ENCODE data around the gene MINDY4B.
"Not testable (repeated sequence)": the region's sequence is repeated elsewhere in the genome, so short reads cannot be mapped to it uniquely, and the experiment has no call there.

MINDY4B gene

DNA sequence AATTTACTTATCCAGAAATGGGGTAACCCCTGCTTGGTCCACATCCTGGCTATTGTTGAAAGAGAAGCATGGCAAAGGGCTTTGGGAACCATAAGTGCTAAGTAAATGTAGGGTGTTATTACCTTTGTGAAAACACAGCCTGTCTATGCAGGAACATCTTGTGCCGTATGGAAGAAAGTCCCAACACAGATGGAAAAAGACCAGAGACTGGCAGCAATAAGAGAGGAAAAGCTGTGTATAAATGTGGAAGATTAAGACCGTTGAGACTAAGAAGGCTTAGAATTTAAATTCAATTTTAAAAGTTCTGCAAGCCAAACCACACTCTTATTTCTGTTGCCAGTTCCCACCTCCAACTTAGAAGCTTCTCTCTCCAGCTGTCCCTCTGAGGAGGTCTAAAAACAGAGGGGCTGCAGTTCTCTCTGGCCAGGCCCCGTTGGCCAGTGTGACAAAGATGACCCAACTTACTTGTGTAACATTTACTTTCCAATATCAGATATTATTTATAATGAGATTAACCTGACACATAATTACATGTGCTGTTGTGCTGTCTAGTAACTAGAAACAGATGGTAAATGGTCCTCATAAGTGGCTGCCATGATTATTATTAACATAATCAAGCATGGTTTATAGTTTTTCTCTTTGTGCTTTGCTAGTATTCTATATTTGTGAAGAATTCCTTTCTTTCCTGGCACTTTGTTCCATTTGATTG, 7.0 kb downstream of the MINDY4B start:
- no peak for DNase-seq

DNA sequence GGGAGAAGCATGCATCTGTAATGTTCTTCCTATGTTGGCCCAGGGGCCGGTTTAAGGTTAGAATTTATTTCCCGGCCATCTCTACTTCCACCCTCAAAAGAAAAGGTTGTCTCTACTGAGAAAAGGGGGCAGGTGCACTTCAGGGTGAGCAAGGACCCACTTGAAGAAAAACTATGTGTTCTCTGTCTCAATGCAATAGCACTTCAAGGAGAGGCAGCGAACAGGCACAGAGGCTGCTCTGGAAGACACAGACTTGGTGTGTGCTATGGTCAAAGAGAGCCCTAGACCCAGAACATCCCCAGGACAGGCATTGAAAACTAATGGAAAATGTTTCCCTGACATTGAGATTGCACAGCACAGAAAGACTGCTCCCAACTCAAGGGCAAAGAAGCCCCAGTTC, 7.6 kb downstream of the MINDY4B start:
- DNase-seq = no peak

DNA sequence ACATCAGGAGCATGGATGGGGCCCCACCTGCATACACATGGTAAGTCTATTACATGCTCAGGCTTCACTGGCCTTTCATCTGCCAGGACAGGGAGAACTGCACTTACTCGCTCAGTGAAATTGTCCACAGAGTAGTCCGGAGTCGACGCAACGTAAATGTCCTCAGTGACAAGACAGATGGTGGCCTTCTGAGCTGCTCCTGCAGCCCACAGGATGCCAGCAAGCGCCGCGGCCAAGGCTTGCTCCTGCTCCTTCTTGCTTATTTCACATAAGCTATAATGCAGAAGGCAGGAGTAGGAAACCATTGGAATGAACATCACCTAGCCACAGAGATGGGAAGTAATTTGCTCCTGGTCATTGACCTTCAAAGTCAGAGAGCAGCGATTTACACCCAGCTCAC, 14.4 kb downstream of the MINDY4B start:
- DNase-seq = no peak

DNA sequence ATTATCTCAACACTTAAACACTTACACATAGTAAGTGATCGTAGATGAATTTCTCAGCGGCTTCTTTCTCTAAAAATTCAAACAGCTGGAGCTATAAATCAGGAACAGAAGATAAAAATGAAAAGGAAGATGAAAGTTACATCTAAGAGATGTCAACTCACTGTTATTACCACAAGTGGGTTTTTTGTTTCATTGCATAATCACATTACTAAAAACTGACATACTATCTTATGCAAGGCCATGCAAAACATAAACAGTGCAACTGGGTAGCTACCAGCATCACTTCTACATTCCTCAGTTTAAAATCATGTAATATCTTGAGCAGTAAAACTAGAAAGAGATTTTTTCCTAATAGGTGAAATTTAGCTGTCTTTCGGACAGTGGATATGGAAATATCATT, 14.9 kb downstream of the MINDY4B start:
- DNase-seq = no peak

DNA sequence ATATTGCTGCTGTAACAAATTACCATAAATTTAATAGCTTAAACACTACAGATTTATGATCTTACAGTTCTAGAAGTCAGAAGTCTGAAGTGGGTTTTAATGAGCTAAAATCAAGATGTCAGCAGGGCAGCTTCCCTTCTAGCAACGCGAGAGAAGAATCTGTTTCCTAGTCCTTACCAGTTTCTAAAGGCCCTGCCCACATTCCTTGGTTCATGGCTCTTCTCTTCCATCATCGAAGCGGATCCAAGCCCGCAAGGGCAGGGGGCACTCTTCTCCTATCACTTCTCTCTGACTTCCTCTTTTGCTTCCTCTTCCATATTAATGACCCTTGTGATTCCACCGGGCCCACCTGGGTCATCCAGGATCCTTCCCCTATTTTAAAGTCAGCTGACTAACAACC, 16.1 kb downstream of the MINDY4B start:
- no peak for DNase-seq

DNA sequence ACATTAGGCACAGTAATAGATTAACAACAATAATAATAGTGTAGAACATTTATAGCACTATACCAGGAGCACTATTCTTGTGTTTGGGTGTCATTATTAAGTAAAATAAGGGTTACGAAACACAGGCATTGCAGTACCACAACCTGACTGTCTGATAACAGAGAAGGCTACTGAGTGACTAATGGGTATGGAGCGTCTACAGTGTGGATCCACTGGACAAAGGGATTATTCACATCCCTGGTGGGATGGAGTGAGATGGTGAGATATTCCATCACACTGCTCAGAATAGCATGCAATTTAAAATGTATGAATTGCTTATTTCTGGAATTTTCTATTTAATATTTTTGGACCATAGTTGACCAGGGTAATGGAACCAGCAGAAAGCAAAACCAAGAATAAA, 18.2 kb downstream of the MINDY4B start:
- no peak for DNase-seq

DNA sequence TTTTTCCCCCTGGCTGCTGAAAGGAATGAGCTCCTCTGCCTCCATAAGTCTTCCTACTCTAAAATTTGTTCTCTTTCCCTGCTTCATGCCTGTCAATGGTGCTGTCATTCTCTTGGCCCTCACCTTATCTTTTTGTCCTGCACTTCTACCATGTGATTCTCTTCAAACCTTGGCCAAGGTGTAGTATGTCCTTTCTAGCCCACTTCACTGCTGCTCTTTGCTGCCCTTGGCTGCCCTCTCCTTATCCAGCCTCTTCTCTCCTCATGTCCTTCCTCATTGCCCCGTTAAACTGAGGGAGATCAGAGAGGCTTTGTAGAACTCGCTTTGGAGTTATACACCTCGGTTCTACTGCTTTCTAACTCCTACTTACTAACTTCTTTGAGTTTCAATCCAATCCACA, 19.7 kb downstream of the MINDY4B start:
- DNase-seq = no peak

DNA sequence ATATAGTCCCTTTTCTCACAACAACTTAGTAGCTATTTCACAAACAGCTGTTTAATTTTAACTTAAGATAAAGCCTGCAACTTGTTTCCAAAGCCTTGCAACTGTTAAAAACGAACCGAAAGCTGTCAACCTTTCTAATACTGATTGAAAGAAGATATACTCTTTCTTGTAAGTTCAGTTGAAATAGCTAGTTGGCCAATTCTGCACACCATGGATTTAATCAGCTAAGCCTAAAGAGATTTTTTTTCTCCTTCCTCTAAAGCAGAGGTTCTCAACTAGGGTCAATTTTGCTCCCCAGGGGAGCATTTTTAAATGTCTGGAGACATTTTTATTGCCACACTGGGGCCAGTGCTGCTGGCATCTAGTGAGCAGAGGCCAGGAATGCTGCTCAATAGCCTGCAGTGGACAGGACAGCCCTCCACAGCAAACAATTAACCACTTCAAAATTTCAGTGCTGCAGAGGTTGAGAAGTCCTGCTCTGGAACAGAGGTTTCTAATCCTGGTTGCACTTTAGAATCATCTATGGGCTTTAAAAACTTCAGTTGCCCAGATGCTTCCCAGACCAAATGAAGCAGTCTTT, 26.2 kb downstream of the MINDY4B start:
- no peak for DNase-seq

DNA sequence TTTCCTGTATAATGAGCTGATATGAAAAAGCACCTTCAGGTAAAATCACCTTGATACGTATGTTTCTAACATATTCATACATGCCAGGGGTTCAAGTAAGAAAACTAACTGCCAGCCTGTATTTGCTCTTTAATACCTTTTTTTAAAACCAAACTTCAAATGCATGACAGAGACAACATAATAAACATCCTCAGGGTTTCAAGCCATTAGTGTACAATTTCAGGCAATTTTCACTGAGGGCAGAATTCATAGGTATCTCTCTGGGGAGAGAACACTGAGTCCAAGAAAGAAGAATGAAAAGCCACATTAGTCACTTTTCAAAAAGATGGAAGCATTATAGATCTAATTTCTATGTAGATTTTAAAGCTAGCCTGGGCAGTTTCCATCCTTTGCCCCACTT, 26.9 kb downstream of the MINDY4B start:
- no peak for DNase-seq

DNA sequence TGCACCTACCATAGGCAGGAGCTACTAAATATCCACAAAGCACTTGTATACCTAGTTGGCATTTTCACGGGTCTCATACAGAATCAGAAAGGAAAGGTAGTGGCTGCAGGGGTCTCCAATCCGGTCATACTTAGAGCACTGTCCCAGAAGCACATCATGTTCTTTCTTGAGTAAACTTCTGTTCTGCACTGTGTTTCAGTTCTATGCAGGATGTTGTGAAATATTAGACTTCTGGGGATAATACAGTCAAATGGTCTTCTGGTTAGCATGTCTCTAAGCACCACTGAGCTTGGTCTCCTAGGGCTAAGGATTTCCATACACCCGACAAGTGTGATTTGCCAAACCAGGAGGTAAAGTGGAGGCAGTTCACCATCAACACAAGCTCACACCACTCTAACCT, 27.9 kb downstream of the MINDY4B start:
- no peak for DNase-seq

DNA sequence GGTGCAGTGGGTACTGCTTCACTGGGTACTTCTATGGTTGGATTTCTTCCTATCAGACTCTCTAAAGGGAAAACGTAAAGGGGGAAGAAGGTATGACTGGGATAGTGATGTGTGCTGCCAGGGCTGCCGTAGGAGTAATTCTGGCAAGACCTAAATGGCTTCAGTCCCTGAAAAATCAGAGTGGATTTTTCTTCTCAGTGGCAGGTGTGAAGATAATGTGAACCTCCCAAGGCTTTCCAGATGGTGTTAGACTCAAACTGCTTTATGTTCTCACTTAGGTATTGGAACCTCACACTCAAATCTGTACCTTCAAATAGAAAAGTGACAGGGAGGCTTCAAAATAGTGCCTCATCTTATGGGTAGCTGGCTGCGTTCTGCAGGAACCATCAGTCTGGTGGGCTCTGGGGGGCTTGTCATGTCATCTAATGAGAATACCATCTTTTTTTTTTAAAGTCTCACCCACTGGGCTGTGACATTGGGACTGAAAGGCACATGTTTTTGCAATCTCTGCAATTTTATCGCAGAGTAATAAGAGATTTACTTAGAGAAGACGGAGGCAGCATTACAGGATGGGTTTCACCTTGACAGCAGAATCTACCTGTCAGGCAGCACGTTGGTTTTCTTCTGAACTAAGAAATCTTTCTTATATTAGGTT, 28.5 kb downstream of the MINDY4B start:
- DNase-seq = no peak

DNA sequence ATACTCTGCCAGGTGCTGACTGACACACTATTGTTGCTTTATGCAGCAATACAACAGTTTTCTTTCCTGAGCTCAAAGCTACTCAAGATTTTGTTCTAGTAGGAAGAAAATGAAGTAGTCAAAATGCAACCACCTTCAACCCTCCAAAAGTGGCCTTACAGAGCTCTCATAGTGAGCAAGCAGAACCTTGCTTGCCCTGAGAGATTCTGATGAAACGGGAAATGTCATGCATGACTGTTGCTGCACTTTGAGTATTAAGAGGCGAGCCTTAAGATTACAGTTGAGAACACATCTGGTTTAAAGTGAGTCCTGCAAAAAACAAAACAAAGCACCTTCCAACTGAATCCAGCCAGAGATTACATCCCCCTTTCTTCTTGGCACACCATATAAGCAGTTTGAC, 29.7 kb downstream of the MINDY4B start:
- DNase-seq = no peak

DNA sequence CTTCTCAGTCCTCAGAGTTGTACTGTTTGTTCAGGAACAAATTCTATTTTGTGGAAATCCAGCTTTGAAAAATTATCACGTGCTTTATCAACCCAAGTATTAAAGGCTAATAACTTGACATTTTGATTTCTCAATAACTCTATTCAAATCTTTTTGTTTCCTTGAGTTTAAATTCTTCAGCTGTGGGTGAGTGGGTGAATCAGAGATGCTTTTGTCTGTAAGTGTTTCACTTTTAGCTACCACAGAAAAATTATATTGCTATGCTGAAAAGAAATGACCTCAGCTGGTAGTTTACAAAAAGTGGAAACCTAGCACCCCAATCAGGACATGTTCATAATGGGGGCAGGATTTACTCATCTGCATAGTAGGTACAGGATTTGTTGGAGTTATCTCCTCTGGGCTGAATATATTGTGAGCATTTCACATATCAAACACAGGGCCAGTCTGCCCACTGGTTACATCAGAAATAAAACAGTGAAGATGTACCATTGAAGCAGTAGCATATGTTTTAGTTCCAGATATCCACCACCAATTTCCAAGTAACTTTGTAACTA, 30.5 kb downstream of the MINDY4B start:
- DNase-seq = no peak

DNA sequence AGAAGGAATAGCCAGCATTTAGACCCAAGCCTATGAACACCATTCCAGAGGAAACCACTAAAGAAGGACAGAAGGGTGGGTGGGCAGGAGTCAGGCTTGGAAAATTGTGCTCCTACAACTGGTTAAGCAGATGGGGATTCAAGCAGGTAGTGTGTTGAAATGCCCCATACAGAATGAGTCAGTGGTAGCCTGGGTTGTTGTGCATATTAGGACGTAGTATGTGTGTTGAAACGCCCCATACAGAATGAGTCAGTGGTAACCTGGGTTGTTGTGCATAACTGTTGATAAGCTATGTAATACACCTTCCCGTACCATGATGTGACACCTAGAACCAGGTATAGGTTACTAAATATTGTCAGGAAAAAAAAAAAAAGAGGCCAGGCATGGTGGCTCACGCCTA, 34.0 kb downstream of the MINDY4B start:
- DNase-seq = no peak

DNA sequence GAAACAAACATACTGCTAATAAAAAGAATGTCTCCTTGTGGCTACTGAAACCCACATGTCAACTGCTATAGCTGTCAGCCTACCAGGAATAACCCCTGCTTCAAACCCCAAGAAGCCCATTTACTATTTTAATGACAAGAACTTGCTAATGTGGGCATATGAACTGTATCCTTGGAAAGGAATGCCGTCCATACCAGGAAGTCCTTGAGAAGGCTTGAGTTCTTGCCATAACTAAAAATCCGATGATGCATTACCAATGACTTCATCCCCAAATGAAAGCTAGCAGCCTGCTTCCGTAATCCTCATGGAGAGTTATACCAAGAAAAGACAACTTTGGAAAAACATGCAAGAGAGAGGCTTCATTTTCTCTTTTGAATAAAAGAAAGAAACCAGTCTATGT, 34.8 kb downstream of the MINDY4B start:
- no peak for DNase-seq

DNA sequence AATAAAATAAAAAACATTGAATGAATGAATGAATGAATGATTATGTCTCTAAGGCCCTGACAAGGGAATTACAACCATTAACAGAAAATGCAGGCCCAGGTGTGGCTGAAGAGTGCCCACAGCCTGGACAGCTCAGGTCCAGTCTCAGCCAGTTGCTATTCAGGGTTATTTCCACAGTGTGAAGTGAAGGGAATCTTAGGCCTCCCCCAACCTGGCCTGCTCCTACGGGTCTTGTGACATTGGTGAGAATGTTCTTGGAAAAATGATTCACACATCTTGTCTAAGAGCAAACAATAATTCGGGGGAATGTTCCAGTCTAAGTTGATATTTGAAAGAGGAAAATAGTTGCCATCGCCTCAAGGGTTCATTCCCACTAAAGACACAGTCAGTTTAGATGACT, 37.0 kb downstream of the MINDY4B start:
- DNase-seq = no peak

DNA sequence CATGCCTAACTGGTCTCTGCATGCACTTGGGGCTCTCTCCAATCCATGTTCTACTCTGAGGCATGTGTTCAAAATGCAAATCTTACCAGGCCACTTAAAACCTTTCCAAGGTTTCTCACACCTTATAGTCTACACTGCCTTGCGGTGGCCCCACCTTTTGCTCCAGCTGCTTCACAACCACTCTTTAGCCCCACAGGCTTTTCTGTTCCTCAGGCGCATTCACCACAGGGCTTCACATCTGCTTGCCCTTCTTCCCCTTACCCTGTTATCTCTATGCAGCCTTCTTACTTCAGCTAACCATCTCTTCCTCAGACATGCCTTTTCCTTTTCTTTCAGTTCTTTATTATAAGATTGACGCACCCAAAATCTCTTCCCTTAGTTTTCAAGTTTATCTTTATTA, 37.8 kb downstream of the MINDY4B start:
- no peak for DNase-seq

DNA sequence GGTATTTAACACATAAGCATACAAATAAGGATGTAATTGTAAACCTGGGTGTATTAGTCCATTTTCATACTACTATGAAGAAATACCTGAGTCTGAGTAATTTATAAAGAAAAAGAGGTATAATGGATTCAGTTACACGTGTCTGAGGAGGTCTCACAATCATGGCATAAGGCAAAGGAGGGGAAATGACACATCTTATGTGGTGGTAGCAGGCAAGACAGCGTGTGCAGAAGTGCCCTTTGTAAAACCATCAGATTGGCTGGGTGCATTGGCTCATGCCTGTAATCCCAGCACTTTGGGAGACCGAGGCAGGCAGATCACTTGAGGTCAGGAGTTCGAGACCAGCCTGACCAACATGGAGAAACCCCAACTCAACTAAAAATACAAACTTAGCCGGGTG, 41.3 kb downstream of the MINDY4B start:
- DNase-seq = not testable (repeated sequence)

DNA sequence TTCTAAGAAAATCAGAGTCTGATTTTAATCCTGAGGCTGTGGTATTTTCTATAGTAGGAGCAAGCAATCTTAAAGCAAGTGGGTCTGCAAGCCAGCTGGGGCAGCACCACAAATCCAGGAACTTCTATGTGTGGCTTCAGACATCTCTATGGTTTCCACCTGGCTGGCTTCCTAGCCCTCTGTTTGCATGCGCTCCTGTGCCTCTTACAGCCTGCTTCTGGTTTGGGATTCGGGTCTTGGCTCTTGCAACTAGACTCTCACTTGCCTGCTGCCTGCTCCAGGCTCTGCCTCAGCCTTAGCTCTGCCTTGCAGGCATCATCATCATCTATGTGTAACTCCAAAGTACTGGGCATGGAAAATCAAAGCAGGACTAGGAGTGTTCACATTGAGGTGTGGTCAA, 43.4 kb downstream of the MINDY4B start:
- no peak for DNase-seq

DNA sequence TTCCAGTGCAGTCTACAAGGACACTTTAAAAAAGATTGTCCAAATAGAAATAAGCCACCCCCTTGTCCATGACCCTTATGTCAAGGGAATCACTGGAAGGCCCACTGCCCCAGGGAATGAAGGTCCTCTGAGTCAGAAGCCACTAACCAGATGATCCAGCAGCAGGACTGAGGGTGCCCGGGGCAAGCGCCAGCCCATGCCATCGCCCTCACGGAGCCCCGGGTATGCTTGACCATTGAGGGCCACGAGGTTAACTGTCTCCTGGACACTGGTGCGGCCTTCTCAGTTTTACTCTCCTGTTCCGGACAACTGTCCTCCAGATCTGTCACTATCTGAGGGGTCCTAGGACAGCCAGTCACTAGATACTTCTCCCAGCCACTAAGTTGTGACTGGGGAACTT, 47.3 kb downstream of the MINDY4B start:
- DNase-seq = not testable (repeated sequence)

DNA sequence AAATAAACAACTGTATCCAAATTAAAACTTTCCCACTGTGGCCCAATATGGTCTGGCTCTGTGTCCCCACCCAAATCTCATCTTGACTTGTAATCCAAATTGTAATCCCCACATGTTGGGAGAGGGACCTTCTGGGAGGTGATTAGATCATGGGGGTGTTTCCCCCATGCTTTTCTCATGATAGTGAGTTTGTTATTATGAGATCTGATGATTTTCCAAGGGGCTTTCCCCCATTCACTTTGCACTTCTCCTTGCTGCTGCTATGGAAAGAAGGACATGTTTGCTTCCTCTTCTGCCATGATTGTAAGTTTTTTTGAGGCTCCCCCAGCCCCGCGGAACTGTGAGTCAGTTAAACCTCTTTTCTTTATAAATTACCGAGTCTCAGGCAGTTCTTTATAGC, 55.0 kb downstream of the MINDY4B start:
- DNase-seq = no peak

DNA sequence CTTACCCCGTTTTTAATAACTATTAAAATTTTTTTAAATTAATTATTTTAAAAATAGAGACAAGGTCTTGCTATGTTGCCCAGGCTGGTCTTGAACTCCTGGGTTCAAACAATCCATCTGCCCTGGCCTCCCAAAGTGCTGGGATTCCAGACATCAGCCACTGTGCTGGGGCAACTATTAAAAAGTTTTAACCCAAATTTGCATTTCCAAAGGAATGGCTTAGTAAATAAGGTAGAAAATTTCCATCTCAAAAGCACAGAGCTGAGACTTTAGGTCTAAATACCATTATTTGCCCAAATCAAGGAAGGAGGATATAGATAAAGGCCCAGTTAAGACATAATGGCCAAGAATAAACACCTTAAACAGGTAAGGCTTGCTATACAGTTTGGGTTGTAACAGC, 56.4 kb downstream of the MINDY4B start:
- DNase-seq = no peak

DNA sequence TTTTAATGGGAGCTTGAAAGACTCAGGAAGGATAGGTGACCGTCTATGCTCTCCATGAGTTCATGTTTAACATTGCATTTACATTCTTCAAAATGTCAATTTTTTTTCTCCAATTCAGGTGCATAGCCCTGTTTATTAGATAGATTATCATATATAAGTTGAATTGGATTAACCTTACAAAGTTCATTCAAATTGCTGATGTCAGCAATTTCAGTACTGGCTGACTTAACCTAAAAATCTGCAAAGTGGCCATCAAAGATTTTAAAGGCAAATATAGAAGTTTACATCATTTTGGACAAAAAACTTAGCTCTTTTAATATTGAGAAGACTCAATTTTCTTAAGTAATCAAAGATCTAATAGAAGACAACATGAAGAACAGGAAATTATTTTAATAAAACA, 57.8 kb downstream of the MINDY4B start:
- DNase-seq = no peak

DNA sequence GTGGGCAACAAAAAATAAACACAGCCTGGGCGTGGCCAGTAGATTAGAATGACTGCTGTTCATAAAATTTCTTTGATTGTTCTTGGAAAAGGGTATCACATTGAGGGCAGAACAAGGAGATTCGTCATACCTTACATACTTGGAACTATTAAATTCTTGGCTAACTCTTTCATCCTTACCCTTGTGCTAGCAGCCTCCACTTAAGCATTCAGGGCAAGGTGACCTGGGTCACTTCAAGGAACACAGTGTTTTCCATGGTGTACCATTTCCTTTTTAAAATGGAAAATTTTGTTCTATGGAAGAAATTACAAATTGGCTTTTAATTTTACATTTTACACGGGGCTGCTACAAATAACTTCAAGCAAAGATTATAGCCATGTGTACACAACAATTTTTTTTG, 60.8 kb downstream of the MINDY4B start:
- DNase-seq = no peak
